Smooth muscle cell of the brain vasculature (primary cell): ENCODE results near the gene INPP5F.
"Not testable (repeated sequence)": the region's sequence is repeated elsewhere in the genome, so short reads cannot be mapped to it uniquely, and the experiment has no call there.

ENCODE experiments used
- DNase-seq: peaks from one replicate; pipeline ENCODE4 v3.0.0-alpha.2; 2012; ENCODE audit warnings: low read depth, low spot score

Gene INPP5F

DNA sequence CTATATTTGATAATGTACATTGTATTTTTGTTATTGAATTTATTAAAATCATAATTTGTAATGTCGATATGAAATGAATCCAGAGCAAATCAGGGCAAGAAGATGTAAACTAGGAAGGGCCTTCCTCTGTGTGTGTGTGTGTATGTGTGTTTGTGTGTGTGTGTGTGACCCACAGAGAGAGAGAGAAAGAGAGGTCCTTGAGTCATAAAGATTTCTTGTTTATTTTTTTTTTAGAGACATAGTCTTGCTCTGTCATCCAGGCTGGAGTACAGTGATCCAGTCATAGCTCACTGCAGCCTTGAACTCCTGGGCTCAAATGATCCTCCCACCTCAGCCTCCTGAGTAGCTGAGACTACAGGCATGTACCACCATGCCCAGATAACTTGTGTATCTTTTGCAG is 50.7 kb downstream of the INPP5F start:
- DNase-seq, result no peak

DNA sequence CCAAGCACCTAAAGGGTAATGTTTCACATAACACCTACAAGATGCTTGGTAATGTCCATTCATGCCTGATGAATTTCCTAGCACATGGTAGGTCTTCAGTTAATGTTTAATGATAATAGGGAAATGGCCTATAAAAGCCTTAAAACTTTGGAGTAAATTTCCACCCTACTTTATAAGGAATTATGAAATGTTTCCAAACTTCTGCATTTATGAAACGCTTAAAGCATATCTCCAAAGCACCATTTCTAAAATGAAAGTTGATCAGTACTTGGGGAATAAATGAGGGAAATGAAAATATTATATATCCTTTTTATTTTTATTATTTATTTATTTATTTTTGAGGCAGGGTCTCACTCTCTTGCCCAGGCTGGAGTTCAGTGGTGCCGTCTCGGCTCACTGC is 51.8 kb downstream of the INPP5F start:
- DNase-seq, result no peak

DNA sequence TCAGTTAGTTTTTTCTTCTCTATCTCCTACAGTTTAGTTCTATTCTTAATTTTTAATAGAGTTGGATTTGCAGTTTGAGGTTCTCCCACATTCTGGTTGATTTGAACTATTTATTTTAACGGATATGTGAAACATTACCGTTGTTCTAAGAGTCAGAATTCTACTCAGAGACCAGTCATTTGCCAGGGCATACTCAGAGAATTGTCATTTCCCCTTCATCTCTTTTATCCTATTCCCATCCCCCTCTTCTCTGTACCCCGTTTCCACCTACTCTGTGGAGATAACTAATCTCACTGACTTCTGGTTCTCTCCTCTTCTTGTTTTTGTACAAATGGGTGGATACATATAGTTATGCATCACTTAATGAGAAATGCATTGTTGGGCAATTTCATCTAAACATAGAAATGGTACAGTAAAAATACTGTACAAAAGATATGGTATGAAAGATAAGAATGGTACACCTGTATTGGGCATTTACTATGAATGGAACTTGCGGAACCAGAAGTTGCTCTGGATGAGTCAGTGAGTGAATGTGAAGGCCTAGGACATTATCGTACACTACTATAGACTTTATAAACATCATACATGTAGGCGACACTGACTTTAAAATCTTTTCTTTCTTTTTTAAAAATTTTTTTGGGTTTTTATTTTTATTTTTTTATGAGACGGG is 53.1 kb downstream of the INPP5F start:
- DNase-seq, result no peak

DNA sequence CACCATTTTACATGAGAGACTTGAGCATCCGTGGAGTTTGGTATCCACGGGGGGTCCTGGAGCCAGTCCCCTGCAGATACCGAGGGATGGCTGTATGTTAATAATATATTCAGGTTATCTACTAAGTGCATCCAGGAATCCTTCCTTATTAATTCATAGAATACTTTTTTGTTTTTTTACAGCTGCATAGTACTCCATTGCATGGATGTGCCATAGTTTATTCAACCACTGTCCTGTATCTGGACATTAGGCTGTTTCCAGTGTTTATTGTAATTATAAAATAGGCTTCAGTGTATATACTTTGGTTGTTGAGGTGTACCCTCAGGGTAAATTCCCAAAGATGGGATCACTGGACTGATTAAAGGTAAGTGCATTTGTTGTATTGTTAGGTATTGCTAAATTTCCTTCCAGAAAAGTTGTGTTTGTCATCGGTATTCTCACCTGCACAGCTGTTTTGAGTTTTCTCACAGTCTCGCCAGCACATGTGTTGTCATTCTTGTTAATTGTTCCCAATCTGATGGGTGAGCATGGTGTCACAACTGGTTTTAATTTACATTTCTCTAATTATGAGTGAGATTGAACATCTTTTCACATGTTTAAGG is 55.1 kb downstream of the INPP5F start:
- DNase-seq, result no peak

DNA sequence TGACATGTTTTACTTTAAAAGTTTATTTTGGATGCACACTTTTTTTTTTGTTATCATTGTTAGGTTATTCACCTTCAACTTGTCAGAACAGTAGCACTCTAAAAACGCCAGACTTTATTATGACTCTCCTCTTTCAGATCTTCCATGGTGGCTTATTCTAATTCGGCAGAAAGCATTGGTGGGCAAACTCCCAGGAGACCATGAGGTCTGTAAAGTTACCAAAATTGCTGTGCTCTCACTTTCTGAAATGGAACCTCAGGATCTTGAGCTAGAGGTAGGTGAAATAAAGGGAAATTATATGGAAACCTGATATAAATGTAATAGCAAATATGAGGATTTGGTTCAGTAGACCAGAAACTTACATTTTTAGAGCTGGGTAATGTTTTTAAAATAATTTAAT is 55.6 kb downstream of the INPP5F start:
- DNase-seq, result no peak

DNA sequence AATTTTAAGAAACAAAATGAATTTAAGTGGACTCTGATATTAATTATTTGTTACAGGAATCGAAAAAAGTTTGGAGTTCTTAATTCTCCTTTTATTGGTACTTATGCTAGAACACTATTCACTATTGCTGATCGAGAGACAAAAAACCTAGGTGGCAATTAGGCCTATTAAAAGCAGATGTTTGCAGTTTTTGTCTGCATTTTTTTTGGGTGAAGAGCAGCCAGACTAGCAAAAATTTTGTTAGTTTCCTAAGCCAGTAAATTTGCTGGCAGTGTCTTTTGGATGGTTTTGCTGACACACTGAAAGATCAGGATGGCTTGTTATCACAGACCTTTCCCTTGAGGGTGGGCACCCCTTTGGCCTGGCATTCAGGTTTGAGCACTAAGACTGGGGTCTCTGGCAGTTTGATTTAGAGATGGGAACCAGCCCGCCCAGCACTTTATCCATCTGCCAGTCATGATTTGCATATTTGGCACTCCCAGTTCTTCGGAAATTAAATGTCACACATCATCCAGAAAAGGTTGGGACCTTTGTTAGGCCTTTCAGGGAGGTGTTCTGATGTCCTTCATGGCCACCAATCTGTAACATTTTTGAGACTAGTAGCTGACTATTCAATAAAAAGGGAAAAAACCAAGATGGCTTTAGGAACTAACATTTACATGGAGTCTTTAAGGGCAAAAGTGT is 57.3 kb downstream of the INPP5F start:
- no peak for DNase-seq

DNA sequence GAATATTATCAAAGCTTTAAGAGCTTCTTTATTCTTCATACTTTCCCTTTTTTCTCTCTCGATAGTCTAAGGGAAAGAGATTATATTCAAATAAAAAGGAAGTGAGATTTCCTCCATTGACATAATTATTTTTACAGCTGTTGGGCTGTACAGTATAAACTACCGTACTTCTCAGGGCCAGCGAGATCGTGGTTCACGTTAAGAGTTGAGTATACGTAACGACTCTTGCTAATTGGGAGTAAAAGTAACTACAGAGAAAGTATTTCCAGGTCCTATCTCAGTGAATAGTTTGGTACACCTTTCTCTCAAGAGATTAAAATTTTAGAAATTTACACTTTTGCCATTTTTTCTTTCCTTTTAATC is 57.8 kb downstream of the INPP5F start:
- no peak for DNase-seq

DNA sequence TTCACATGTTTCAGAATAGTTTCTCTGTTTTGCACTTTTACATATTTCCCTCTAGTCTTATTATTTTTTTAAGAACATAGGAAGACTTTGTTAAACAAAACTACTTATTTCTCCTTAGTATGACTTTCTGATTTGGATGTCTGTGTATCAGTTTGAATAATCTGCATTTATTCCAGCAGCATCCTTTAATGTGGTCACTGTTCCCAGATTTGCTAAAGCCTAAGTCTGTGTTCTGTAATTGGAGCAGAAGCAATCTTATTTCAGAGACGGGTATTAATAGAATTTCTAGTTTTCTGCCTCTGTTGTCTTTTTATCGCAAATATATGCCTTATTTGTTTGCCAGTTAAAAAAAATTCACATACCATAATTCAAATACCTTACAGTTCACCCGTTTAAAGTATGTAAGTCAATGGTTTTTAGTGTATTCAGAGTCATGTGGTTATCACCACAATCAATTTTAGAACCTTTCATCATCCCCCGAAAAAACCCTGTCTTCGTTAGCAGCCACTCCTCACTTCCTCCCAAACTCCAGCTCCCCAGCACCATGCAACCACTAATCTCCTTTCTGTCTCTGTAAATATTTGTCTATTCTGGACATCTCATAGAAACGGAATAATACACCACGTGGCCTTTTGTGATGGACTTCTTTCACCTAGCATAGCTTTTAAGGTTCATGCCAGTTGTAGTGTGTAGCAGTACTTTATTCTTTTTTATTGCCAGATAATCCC is 58.7 kb downstream of the INPP5F start:
- DNase-seq, result no peak

DNA sequence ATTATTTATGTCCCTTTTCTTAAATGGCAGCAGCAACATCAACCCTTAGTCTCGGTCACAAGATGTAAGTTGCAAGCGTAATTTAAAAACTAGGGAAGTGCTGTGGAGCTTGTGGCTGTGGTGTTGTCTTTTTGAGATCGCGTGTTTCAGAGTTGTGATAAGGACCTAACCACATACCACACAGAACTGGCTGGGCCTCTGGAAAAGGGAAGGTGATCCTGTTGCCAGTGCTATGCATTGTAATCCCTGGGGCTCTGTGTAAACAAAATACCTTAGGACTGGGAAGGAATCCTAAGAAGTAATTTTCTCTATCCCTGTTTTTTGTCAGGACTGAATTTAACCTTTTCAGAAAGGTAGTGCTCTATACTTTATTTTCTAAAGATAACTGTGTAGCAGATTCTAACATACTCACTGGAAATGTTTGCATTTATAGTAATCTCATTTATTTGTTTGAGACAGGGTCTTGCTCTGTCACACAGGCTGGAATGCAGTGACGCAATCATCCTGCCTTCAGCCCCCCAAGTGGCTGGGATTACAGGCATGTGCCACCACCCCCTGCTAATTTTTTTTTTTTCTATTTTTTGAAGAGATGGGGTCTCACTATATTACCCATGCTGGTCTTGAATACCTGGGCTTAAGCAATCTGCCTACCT is 60.4 kb downstream of the INPP5F start:
- DNase-seq, result no peak

DNA sequence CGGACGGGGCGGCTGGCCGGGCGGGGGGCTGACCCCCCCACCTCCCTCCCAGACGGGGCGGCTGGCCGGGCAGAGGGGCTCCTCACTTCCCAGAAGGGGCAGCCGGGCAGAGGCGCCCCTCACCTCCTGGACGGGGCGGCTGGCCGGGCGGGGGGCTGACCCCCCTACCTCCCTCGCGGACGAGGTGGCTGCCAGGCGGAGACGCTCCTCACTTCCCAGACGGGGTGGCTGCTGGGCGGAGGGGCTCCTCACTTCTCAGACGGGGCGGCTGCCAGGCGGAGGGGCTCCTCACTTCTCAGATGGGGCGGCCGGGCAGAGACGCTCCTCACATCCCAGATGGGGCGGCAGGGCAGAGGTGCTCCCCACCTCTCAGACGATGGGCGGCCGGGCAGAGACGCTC is 69.3 kb downstream of the INPP5F start:
- DNase-seq, result not testable (repeated sequence)

DNA sequence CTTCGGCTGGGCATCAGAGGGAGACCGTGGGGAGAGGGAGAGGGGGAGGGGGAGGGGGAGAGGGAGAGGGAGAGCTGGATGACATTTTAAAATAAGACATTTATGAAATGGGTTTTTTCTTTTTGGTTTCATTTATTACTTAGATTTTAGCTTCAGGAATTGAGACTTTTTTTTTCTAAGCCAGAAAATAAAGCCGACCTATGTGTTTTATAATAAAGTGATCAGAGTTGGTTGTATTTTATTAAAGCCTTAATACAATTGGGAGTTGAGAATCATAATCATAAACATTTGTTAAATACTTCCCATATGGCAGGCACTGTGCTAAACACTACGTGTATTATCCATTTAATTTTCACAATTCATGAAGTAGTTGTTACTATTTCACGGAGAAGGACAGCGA is 70.2 kb downstream of the INPP5F start:
- no peak for DNase-seq

DNA sequence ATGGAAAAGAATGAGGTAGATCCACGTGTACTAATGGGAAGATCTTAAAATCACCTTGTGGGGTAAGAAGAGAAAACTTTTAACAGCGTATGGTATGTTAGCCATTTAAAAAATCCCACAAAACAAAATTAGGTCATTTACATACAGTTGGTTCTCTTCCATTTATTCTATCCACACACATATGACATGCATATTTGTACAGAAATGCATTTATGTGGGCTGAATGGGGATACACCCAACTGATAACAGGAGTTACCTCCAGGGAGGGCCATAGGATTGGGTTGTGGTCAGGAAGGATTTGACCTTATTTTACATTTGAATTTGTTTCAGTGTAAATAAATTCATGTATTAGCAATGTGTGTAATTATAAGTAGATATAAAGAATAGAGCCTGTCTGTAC is 75.3 kb downstream of the INPP5F start:
- DNase-seq, result no peak

DNA sequence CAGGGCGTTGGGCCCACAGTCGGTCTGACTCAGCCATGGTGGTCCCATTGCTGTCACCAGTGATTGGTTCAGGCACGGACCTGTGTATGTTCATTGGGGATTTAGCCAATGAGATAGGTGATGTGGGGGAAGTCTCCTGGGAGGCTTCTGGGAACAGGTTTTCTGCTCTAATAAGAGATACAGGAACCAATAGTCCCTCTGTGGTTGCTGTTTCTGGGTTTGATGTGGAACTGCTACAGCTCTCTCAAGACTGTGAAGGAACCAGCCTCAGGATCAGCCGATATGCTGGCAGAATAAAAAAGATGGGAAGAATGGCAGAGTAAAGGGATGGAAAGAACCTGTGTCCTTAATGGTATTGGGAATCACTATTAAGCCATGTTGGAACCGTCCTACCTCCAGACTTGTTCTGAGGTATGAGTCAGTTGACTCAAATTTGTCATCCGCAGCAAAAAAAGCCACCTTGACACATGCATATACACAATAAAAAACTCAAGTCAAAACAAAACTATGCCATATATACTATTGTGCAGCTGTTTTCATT is 76.2 kb downstream of the INPP5F start:
- DNase-seq, result no peak

DNA sequence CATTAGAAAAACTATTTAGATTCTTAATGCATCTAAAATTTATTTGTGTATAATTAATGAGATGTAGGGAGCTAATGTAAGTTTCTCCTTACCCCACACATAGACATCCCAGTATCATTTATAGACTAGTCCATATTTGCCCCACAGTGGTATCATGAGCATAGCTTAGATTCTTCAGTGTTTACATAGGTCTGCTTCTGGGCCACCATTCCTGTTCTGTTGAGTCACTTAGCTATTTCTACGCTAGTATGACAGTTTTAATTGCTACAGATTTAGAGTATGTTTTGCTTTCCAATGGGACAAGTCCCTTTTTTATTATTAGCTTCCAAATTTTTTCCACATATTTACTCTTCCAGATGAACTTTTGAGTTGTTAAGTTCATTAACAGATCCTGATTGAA is 77.4 kb downstream of the INPP5F start:
- DNase-seq, result no peak

DNA sequence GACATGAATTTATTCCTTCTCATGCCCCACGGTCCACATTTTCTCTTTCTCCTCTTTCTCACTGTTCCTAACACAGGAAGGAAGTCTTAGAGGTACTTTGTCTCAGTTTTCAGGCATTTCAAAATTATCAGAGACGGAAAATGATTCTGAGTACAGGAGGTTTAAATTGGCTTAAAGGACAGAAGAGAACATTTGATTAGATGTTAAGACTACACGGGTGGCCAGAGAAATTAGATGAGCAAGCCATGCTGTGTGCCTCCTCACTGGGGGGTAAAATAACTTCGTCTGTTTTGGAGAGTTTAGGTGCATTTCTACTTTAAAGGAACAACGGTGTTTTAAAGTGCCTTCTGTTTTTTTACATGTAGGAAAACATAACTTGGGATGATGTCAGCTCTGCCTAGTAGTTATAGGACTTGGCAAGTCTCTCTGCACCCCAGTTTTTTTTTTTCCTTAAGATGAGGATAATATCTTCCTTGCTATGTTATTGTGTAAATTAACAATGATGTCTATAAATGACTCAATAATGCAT is 79.9 kb downstream of the INPP5F start:
- DNase-seq, result no peak

DNA sequence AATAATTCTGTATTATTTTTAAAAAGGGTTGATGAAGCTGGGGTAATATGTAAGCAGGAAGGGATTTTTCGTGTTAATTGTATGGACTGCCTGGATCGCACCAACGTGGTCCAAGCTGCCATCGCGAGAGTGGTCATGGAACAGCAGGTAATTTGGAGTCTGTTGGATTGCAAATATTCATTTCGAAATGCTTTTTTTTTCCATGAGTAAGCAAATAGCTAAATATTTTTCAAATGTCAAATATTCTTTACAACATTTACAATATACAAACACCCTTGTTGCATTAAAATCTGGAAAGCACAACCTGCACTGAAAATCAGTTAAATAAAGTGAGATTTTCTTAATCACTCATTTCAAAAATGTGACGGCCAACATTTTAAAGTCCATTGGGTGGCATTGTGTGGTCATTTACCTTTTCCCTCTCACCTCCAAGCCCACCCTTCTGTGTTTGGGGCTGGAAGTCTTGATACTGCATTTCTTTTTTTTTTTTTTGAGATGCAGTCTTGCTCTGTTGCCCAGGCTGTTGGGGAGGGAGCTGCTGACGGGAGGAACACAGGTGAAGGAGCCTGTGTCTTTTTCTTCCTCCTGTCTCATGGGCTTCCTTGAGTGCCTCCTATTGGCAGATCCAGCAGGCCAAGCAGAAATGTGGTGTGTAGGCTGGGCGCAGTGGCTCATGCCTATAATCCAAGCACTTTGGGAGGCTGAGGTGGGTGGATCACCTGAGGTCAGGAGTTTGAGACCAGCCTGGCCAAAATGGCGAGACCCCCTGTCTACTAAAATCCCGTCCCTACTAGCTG is 80.7 kb downstream of the INPP5F start:
- DNase-seq, result no peak

DNA sequence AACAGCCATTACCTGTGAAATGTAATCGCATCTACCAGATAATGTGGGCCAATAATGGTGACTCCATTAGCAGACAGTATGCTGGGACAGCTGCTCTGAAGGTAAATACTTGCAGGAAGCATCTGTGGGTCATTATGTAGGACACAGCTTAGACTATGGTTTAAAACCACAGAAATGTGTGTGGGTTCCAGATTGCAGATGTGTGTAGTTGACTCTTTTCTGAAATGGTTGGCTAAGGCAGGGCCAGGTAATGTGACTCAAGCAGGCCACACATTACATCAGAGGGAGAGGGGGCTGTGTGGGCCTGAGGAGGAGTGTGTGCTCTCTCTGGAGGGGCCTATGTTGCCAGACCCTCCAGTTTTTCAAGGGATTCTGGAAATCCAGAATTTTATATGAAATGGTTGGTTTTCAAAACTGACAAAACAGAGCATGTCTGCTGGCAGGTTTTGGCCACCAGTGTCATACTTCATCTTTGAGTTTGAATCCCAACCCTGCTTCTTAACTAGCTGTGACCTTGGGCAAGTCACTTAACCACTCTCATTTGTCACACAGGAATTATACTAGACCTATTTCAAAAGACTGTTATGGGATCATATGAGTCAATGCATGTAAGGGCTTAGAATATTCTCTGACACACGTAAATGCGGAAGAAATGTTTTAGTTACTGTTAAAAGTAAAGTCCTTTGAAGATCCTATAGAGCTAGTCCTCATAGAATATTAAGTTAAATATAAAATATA is 82.3 kb downstream of the INPP5F start:
- DNase-seq, result no peak

DNA sequence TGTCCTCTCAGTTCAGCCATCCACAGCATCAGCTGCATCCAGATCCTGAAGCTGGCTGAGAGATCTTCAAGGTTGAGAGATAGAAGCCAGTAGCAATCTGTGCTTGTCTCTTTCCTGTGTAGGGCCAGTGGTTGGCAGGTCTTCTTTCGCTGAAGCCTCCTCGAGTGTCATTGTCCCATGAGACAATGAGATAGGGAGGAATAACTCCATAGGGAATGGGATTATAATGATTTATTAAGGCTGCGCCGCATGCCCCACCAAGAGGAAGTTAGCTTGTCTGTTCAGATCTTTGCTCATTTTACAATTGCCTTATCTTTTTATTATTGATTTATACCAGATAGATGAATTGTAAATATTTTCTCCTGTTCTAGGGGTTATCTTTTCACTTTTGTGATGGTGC is 85.3 kb downstream of the INPP5F start:
- no peak for DNase-seq

DNA sequence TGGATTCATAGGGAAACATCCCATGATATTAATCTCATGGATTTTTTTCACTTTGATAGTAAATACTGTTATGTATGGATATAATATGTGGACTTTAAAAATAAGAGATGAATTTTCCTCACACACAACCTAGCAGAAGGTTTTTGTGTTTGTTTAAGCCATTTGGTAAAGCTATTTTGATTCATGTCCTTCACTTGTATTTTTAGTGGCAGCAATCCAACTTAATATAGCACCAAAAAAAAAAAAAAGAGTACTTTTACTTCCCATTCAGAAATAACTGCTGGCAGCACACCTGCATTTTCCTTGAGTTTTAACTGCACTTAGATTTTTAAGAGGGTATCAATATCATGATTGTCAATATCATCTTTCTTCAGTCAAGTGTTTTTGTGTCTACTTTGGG is 86.8 kb downstream of the INPP5F start:
- no peak for DNase-seq

DNA sequence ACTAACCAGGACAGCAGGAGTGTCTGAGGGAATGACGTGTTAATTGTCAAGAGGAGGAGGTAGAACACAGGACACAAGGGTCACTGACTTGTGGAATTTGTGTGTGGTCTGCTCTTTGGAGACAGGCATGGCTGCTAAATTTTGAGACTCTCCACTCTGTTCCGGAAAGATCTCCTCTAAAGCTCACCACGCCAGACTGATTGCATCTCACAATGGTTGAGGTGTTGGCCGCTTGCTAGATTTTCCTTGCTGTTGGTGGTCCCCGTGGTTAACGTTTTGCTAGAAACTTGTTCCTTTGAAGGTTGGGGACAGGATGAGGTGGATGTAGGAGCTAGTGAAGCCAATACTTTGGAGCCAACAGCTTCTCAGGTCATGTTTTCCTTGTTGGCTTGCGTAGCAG is 89.8 kb downstream of the INPP5F start:
- no peak for DNase-seq
